Fibroblast of skin of scalp (primary cell): ENCODE data around the gene RETREG1.

ENCODE experiments used
- DNase-seq: peaks from one replicate; pipeline ENCODE4 v3.0.0-alpha.2; 2013

RETREG1 gene

GRCh38 chr5:16521521-16522483 is 95.0 kb downstream of the RETREG1 start:
- DNase-seq, result no peak

- no peak for DNase-seq
Observed at GRCh38 chr5:16520841-16521240, 96.0 kb downstream of the RETREG1 start.

- DNase-seq, result no peak
Observed at GRCh38 chr5:16519435-16519834, 97.4 kb downstream of the RETREG1 start.

- DNase-seq, result no peak
Observed at GRCh38 chr5:16518606-16519005, 98.2 kb downstream of the RETREG1 start.

GRCh38 chr5:16515532-16515931 is 101.3 kb downstream of the RETREG1 start:
- no peak for DNase-seq

GRCh38 chr5:16510098-16510497 is 106.7 kb downstream of the RETREG1 start:
- DNase-seq, result no peak

GRCh38 chr5:16508730-16509531 is 107.9 kb downstream of the RETREG1 start:
- DNase-seq, result no peak

GRCh38 chr5:16507716-16508115 is 109.1 kb downstream of the RETREG1 start:
- peak; percentile 65 for DNase-seq

GRCh38 chr5:16505904-16506303 is 110.9 kb downstream of the RETREG1 start:
- no peak for DNase-seq

- DNase-seq, result no peak
Observed at GRCh38 chr5:16505140-16505891, 111.5 kb downstream of the RETREG1 start.

- no peak for DNase-seq
Observed at GRCh38 chr5:16504571-16504970, 112.2 kb downstream of the RETREG1 start.

GRCh38 chr5:16502866-16503265 is 113.9 kb downstream of the RETREG1 start:
- DNase-seq, result no peak

GRCh38 chr5:16500024-16500423 is 116.8 kb downstream of the RETREG1 start:
- DNase-seq, result no peak

GRCh38 chr5:16497546-16497945 is 119.3 kb downstream of the RETREG1 start:
- DNase-seq, result no peak

- no peak for DNase-seq
Observed at GRCh38 chr5:16493261-16493660, 123.5 kb downstream of the RETREG1 start.

- DNase-seq, result peak; percentile 22
Observed at GRCh38 chr5:16492398-16493140, 124.2 kb downstream of the RETREG1 start.

GRCh38 chr5:16490911-16491310 is 125.9 kb downstream of the RETREG1 start:
- DNase-seq, result no peak

- DNase-seq, result peak; percentile 59
Observed at GRCh38 chr5:16489322-16489791, 127.4 kb downstream of the RETREG1 start.

GRCh38 chr5:16487456-16487855 is 129.3 kb downstream of the RETREG1 start:
- DNase-seq, result no peak

- no peak for DNase-seq
Observed at GRCh38 chr5:16486711-16487111, 130.1 kb downstream of the RETREG1 start.

- no peak for DNase-seq
Observed at GRCh38 chr5:16485656-16486055, 131.1 kb downstream of the RETREG1 start.

- DNase-seq, result no peak
Observed at GRCh38 chr5:16484081-16484480, 132.7 kb downstream of the RETREG1 start.
